Limb (tissue), 2 donors: ENCODE results near the gene CLEC7A.

Experiments
- DNase-seq, 2 donors: peaks; one replicate each; pipeline ENCODE4 v3.0.0-alpha.2; 2016; ENCODE audit errors: extremely low spot score in 2 of 2

The CLEC7A gene

GRCh38 chr12:10130042-10130441, at the start of gene CLEC7A:
Gene CLEC7A, minus strand, starts transcription at chr12:10130199. Its CDS starts 117 bp downstream, at chr12:10130082.
- DNase-seq: no peak

GRCh38 chr12:10179776-10180181, 49.8 kb upstream of the CLEC7A start:
- DNase-seq: no peak

GRCh38 chr12:10178821-10179220, 48.8 kb upstream of the CLEC7A start, which contains the start of gene TMEM52B:
Gene TMEM52B, plus strand, starts transcription at chr12:10179032. Its CDS starts 543 bp downstream, at chr12:10179575.
- DNase-seq: no peak

- no peak for DNase-seq
These were observed 46.0 kb upstream of the CLEC7A start for GRCh38 chr12:10175846-10176636.

- no peak for DNase-seq
These were observed 45.1 kb upstream of the CLEC7A start for GRCh38 chr12:10174986-10175614.

- no peak for DNase-seq
These were observed 42.2 kb upstream of the CLEC7A start, which contains the start of gene OLR1 for GRCh38 chr12:10171973-10172728. Gene OLR1, minus strand, starts transcription at chr12:10172132. Its CDS starts 55 bp downstream, at chr12:10172077.

- no peak for DNase-seq
These were observed 40.2 kb upstream of the CLEC7A start for GRCh38 chr12:10170216-10170615.

- DNase-seq: no peak
These were observed 39.1 kb upstream of the CLEC7A start for GRCh38 chr12:10169104-10169503.

- no peak for DNase-seq
These were observed 37.6 kb upstream of the CLEC7A start for GRCh38 chr12:10167599-10167998.

GRCh38 chr12:10165421-10165820, 35.4 kb upstream of the CLEC7A start:
- DNase-seq: no peak

GRCh38 chr12:10163084-10163483, 33.1 kb upstream of the CLEC7A start:
- no peak for DNase-seq

GRCh38 chr12:10160617-10161385, 30.8 kb upstream of the CLEC7A start:
- no peak for DNase-seq

- DNase-seq: no peak
These were observed 29.3 kb upstream of the CLEC7A start for GRCh38 chr12:10159280-10159679.

- DNase-seq: no peak
These were observed 28.4 kb upstream of the CLEC7A start for GRCh38 chr12:10158406-10158805.

GRCh38 chr12:10155966-10156365, 26.0 kb upstream of the CLEC7A start:
- DNase-seq: no peak

GRCh38 chr12:10154145-10154496, 24.1 kb upstream of the CLEC7A start:
- DNase-seq: no peak

- peak; percentile 83 to 85 for DNase-seq
These were observed 23.5 kb upstream of the CLEC7A start for GRCh38 chr12:10153271-10154144.

- no peak for DNase-seq
These were observed 21.6 kb upstream of the CLEC7A start for GRCh38 chr12:10151621-10152020.

GRCh38 chr12:10147714-10148403, 17.9 kb upstream of the CLEC7A start:
- no peak for DNase-seq
